Measurements from ENCODE around the gene MAP2K5.

The MAP2K5 gene

DNA sequence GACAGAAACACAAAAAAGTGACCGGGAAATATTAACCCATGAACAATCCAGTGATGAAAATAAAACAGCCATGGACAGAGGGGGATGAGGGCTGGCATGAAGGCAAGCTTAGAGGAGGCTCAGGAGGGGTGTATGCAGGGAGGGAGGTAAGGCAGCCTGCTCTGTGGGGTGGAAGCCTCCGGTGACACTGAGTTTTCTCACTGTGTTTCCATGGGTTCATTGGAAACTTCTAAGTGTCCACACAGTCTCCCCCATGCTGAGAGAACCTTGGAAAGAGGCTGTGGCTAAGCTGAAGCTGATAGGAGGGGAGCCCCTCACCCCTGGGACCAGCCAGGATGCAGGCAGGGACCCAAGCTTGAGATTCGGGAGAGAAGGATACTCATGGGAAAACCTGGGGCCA lies 276.0 kb downstream of the MAP2K5 start:
- H3K4me3 ChIP-seq (replicated peaks; ENCODE audit: low read depth, low read length) = no peak overlapping the region
- no peak for DNase-seq (ENCODE audit: low read depth)
- TF ChIP-seq, protein P1, sequence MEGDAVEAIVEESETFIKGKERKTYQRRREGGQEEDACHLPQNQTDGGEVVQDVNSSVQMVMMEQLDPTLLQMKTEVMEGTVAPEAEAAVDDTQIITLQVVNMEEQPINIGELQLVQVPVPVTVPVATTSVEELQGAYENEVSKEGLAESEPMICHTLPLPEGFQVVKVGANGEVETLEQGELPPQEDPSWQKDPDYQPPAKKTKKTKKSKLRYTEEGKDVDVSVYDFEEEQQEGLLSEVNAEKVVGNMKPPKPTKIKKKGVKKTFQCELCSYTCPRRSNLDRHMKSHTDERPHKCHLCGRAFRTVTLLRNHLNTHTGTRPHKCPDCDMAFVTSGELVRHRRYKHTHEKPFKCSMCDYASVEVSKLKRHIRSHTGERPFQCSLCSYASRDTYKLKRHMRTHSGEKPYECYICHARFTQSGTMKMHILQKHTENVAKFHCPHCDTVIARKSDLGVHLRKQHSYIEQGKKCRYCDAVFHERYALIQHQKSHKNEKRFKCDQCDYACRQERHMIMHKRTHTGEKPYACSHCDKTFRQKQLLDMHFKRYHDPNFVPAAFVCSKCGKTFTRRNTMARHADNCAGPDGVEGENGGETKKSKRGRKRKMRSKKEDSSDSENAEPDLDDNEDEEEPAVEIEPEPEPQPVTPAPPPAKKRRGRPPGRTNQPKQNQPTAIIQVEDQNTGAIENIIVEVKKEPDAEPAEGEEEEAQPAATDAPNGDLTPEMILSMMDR (IDR thresholded peaks at IDR 0.05; ENCODE audit: low read length, missing control alignments) = no peak

DNA sequence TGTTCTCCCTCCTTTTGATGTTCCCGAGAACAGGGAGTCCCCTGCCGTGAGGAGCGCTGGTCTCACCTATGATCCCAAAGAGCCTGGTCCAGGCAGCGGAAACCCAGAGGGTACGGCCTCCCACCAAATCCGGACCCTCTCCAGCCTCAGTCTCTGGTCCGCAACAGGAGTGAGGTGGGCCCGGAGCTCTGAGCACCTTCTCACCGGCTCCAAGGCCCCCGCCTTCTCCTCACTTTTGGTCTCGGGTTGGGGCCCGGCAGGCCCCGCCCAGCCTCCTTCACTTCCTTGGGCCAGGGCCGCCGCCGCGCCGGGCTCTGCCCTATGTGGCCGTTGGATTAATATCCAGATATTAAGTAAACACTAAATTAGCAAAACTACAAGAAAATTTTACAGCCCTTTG lies 277.1 kb downstream of the MAP2K5 start:
- DNase-seq (ENCODE audit: low read depth) = no peak
- no peak overlapping the region for H3K4me3 ChIP-seq (replicated peaks; ENCODE audit: low read depth, low read length)
- TF ChIP-seq, protein P1 (IDR thresholded peaks at IDR 0.05; ENCODE audit: low read length, missing control alignments) = no peak

DNA sequence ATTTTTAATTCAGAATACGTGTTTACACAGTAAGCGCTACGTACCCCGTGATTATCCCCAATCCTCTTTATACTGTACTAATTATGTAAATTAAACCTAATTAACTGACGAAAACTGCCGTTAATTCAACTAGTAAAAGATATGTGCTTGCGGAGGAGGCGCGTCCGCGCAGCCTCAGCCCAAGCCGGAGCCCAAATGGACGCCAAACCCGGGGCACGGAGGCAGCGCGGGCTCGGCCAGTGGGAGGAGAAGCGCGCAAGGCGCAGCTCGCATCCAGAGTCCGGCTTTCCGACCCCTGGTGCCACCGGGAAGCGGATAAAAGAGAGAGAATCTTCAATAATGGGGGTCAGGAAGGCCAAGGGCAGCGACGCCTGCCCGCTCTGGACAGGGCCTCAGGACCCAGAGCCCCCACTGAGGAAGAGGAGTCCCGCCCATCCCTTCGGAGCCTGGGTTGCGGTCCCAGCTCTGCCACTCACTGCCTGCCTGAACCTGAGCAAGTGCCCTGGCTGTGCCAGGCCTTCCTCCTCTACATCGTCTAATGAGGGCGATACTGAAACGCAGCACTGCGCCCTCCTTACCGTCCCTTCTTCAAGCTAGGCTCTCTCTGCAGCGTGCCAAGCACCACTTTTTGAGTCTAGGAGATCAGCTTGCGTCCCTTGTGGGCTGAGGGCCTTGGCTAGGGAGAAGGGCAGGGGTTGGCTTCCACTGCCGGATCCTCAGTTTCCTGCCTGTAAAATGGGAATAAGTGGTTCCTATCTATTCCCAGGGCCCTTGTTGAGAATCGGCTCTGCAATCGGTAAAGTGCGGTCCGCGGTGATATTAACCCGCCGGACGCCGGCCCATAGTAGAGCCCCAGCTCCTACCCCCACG lies 277.9 kb downstream of the MAP2K5 start:
- H3K4me3 ChIP-seq (replicated peaks; ENCODE audit: low read depth, low read length) = no peak overlapping the region
- TF ChIP-seq, protein P1 (IDR thresholded peaks at IDR 0.05; ENCODE audit: low read length, missing control alignments) = no peak
- DNase-seq (ENCODE audit: low read depth) = no peak

DNA sequence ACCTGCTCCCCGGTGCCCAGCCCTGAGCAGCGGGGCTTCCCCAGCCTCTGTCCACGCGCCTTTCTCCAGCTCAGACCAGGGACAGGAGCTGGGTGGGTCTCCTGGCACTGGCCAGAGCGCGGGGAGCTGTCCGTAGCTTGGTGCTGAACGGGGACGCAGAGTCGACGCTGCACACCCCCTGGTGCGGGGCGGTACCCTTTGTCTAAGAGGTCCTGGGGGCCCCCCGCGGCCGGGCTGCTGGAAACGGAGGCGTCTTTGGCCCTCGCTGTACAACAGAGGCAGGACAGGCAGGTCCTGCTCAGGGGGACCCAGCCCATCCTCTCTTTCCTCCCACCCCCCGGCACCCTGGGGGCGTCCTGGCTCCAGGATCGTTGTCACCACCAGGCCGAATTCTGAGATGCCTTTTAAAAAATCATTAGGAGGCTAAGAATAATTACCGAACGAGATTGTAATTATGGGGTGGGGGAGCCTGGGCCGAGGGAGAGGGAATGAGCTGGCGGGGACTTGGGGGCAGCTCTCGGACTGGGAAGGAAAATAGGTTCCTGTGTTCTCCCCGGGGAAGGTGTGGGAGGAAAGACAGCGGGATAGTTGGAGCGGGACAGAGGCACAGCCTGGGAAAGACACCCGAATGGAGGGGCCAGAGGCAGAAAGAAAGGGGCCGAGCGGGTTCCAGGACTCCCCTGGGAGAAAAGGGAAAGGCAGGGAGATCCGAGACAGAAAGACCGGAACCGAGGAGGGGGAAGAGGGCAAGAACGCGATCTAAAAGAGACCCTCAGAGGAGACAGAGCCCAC lies 278.7 kb downstream of the MAP2K5 start:
- no peak overlapping the region for H3K4me3 ChIP-seq (replicated peaks; ENCODE audit: low read depth, low read length)
- DNase-seq (ENCODE audit: low read depth) = peak; percentile 65

DNA sequence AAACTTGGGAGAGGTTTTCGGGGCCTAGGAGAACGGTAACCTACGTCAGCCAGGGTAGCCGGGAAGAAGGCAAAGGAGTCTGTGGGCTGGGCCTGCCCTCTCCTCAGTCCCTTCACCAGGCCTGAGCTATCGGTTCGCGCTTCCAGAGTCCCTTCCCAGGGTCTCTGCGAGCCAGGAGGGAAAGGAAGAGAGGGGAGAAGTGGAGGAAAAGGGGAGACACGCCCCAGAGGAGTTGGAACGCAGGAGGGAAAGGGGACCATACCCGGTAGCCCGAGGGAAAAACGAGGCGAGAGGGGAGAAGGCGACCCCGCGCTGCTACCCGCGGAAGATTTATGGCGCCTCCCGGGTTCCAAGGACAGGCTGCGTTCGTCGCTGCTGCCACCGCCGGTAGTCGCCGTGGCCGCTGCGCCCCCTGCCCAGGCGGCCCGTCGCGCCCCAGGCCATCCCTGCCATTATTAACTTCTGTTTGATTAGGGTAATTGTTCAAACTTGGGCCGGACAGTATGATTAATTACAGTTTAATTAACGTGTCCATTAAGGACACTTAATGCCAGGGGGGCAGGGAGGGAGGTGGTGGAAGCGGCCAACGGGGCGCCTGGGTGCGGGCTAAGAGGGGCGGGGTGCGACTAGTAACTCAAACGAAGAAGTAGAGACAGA lies 279.4 kb downstream of the MAP2K5 start:
- TF ChIP-seq, protein P1 (IDR thresholded peaks at IDR 0.05; ENCODE audit: low read length, missing control alignments) = no peak
- H3K4me3 ChIP-seq (replicated peaks; ENCODE audit: low read depth, low read length) = no peak overlapping the region
- no peak for DNase-seq (ENCODE audit: low read depth)

More for the DNA sequence above, 278.7 kb downstream of the MAP2K5 start:
- TF ChIP-seq, protein P1 (IDR thresholded peaks at IDR 0.05; ENCODE audit: low read length, missing control alignments) = no peak

DNA sequence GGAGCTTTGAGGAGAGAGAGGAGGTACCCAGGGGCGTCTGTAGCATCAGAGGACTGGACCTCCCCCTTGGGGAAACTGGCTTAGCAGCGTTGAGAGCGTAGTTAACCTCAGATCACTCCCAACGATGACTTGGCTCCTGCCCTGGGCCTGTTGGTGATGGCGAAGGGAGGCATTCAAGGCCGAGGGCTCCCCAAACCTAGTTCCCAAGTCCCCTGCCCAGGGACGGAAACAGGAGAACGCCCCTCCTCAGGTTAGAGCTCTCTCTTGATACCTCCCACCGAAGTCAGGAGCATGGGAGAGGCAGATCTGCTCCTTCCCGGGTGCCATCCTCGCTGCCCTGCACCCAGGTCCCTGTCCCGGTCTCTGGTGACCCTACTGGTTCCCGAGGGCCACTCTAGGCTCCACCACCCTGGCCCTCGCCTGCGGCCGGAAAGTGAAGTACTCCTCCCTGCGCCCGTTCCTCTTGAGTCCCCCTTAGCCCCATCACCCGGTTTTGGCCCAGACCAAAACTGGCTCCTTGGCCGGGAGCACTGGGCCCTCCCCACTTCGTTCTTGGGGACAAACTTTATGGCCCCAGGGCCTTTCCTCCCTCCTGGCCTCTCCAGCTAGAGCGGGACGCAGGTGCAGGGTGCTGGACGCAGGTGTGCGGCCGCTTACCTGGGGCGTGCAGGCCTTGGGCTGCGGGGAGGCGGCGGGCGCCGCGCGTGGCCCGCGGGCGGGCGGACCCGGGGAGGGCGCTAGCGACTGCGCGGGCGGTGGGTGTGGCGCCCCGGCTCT lies 280.2 kb downstream of the MAP2K5 start:
- H3K4me3 ChIP-seq (replicated peaks; ENCODE audit: low read depth, low read length) = no peak overlapping the region
- TF ChIP-seq, protein P1 (IDR thresholded peaks at IDR 0.05; ENCODE audit: low read length, missing control alignments) = no peak
- no peak for DNase-seq (ENCODE audit: low read depth)
